H1 (cell line): Measurements from ENCODE around the gene NRM. TPM values are rescaled to one million over a fixed set of nuclear protein-coding genes. Genes with fewer than 3 reads are reported as not detected.

Experiments used
- ATF3 ChIP-seq: IDR thresholded peaks from 2 replicates; pipeline ENCODE4 v1.6.1; 2011; ENCODE audit warnings: low read depth, mild to moderate bottlenecking, low read length; ENCODE audit not compliant: insufficient read depth
- POLR2A ChIP-seq, 2 experiments: IDR thresholded peaks; 1 replicate in 1 of 2; 2 replicates in 1 of 2; pipeline ENCODE4 v1.6.1; 2011; ENCODE audit warnings: low read depth in 2 of 2, low read length in 2 of 2, mild to moderate bottlenecking in 2 of 2; ENCODE audit errors: control extremely low read depth in 1 of 2
- RFX5 ChIP-seq: IDR thresholded peaks from 2 replicates; pipeline ENCODE4 v1.6.1; 2011; ENCODE audit warnings: low read depth, low read length, improper control_type of control experiment, borderline replicate concordance
- polyA plus RNA-seq, 7 experiments: library from polyadenylated mRNA; depleted of rRNA in 3 of 7; stranded (reverse) in 5 of 7; unstranded in 2 of 7; fragments of >200 nt in 5 of 7; fragments of 200-250 nt in 2 of 7; gene quantifications; 1 replicate in 5 of 7; 2 replicates in 1 of 7; 4 replicates in 1 of 7; pipeline versions ENCODE4 v1.2.1 to v1.2.3, GENCODE V29; 2011 to 2013; ENCODE audit warnings: missing spikeins in 2 of 7, mixed read lengths in 2 of 7
- total RNA-seq: library from RNA; stranded (reverse); fragmentation: NEBNext Ultra II Directional; extraction: Animal tissue kit (Norgen Biotek cat#: 25700); gene quantifications from 2 replicates; pipeline ENCODE4 v1.2.1, GENCODE V29; 2021

NRM gene
- total and polyA plus RNA-seq, 2 of the 8 experiments (the other 6 are each of a cell fraction or from before 2014, with no cell fraction given), result 27.3 to 50.4 TPM

DNA sequence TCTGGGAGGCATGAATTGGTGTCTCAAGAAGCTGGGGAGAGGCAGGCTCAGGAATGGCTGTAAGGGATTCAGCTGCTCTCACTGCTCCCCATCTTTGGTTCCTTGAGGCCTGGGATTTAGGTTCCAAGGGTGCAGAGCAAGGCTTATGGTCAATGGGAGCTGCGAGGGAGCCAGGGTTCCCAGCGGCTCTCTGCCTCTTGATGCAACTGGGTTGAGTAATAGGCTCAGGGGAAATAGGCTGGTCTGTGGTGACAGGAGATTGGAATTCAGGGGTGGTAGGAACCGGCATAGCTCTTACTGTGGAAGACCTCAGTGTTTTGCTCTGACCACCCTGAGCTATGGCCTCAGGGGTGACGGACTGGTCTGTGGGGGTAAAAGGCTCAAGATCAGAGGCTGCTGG lies 13.0 kb upstream of the NRM start (continued):
- TF ChIP-seq ATF3 (no peak), POLR2A (IDR thresholded peaks at IDR 0.05; ENCODE audit: control extremely low read depth in 1 of 2, low read depth in 2 of 2, low read length in 2 of 2) (no peak), RFX5 (no peak)
